Endothelial cell of umbilical vein (primary cell): ENCODE data around the gene DRC1. TPM values are rescaled to one million over a fixed set of nuclear protein-coding genes. Genes with fewer than 3 reads are reported as not detected.

Experiments
- BruUV-seq: library from RNA; stranded (reverse); fragments of 400-500 nt; replicated peaks from 2 replicates; lab custom pipeline; 2021; lab: Mats Ljungman, UMichigan
- CTCF ChIA-PET: fragments of 300-600, 350-600 bp; sonication (Branson Sonifier 250); formaldehyde crosslinking; loops from one replicate; lab custom pipeline; 2021; ENCODE audit warnings: antibody characterized with exemption, inconsistent platforms; lab: Charles Lee
- POLR2A ChIA-PET: fragments of 300-600, 350-600 bp; sonication (Branson Sonifier 250); formaldehyde crosslinking; loops from one replicate; lab custom pipeline; 2021; ENCODE audit warnings: antibody characterized with exemption, inconsistent platforms; lab: Charles Lee
- DNase-seq: peaks from one replicate; pipeline ENCODE4 v3.0.0-alpha.2; 2011; ENCODE audit warnings: low read depth, low spot score
- FAIRE-seq: peaks from 2 replicates; lab custom pipeline; 2011; peaks lifted over from hg19 to GRCh38; lab: Jason Lieb, UNC
- H2AFZ ChIP-seq: 2 replicates; pipeline ENCODE4 v1.6.0; 2012; ENCODE audit warnings: low read depth, low read length, control low read depth, inconsistent platforms
- H3K27ac ChIP-seq: 2 replicates; pipeline ENCODE4 v1.5.1; 2011; ENCODE audit warnings: low read depth, mild to moderate bottlenecking, control low read depth, low read length, moderate library complexity; ENCODE audit not compliant: insufficient read depth
- H3K27me3 ChIP-seq, 2 experiments: 2 replicates each; pipeline versions ENCODE4 v1.6.0 to v1.6.1; 2011; ENCODE audit warnings: low read length in 2 of 2, mixed read lengths in 1 of 2; ENCODE audit not compliant: control insufficient read depth in 2 of 2, insufficient read depth in 2 of 2
- H3K36me3 ChIP-seq, 2 experiments: 2 replicates in 1 of 2; 3 replicates in 1 of 2; pipeline ENCODE4 v1.5.1; 2011; ENCODE audit warnings: low read length in 2 of 2, mild to moderate bottlenecking in 1 of 2, moderate library complexity in 1 of 2; ENCODE audit not compliant: control insufficient read depth in 2 of 2, insufficient read depth in 2 of 2; ENCODE audit errors: extremely low read depth in 1 of 2
- H3K4me1 ChIP-seq: 3 replicates; pipeline ENCODE4 v1.5.1; 2011; ENCODE audit warnings: mild to moderate bottlenecking, low read length; ENCODE audit not compliant: control insufficient read depth, insufficient read depth; ENCODE audit errors: extremely low read depth
- H3K4me2 ChIP-seq: 2 replicates; pipeline ENCODE4 v1.6.1; 2011; ENCODE audit warnings: low read length, control low read depth, mixed read lengths; ENCODE audit not compliant: insufficient read depth
- H3K4me3 ChIP-seq, 3 experiments: fragments of 200-600 bp in 1 of 3; sonication (generic), shearing (Covaris generic) in 1 of 3; replicated peaks in 1 of 3; 2 replicates each; pipeline ENCODE4 v1.5.1; 2011 to 2016; ENCODE audit warnings: control low read depth in 3 of 3, low read length in 3 of 3, mild to moderate bottlenecking in 2 of 3, inconsistent platforms in 1 of 3, low read depth in 1 of 3, moderate library complexity in 1 of 3; ENCODE audit not compliant: insufficient read depth in 1 of 3
- H3K79me2 ChIP-seq: 2 replicates; pipeline ENCODE4 v1.6.0; 2012; ENCODE audit warnings: low read length, inconsistent platforms; ENCODE audit not compliant: control insufficient read depth, insufficient read depth
- H3K9ac ChIP-seq: replicated peaks from 2 replicates; pipeline ENCODE3; 2011; ENCODE audit warnings: low read length, control low read depth; ENCODE audit not compliant: insufficient read depth; ENCODE audit errors: extremely low read depth
- H3K9me1 ChIP-seq: replicated peaks from 3 replicates; pipeline ENCODE4 v1.6.0; 2011; ENCODE audit warnings: mild to moderate bottlenecking, low read length; ENCODE audit not compliant: control insufficient read depth, insufficient read depth; ENCODE audit errors: extremely low read depth
- H3K9me3 ChIP-seq: replicated peaks from 2 replicates; pipeline ENCODE4 v1.5.1; 2012; ENCODE audit warnings: low read length, inconsistent platforms; ENCODE audit not compliant: control insufficient read depth, insufficient read depth
- H4K20me1 ChIP-seq: replicated peaks from 2 replicates; pipeline ENCODE3; 2011; ENCODE audit warnings: mild to moderate bottlenecking, low read length; ENCODE audit not compliant: control insufficient read depth, insufficient read depth; ENCODE audit errors: extremely low read depth
- EZH2 ChIP-seq: IDR thresholded peaks from 2 replicates; pipeline ENCODE4 v1.6.1; 2012; ENCODE audit warnings: borderline replicate concordance, low read depth, mild to moderate bottlenecking, moderate library complexity, low read length, inconsistent platforms; ENCODE audit not compliant: severe bottlenecking
- FOS ChIP-seq: IDR thresholded peaks from 2 replicates; pipeline ENCODE4 v1.6.1; 2011; ENCODE audit warnings: mild to moderate bottlenecking, low read length, moderate library complexity, borderline replicate concordance; ENCODE audit not compliant: insufficient read depth
- GATA2 ChIP-seq: IDR thresholded peaks from 2 replicates; pipeline ENCODE4 v1.7.0; 2011; ENCODE audit warnings: low read depth, mild to moderate bottlenecking, moderate library complexity, mixed read lengths, low read length; ENCODE audit not compliant: insufficient read length, insufficient read depth
- JUN ChIP-seq: IDR thresholded peaks from 2 replicates; pipeline ENCODE4 v1.6.1; 2011; ENCODE audit warnings: borderline replicate concordance, low read depth; ENCODE audit not compliant: insufficient read length, insufficient read depth
- MYC ChIP-seq: IDR thresholded peaks from one replicate; pipeline ENCODE4 v1.6.1; 2011; ENCODE audit warnings: mild to moderate bottlenecking, low read depth, low read length
- POLR2A ChIP-seq: IDR thresholded peaks from 2 replicates; pipeline ENCODE4 v1.6.1; 2012; ENCODE audit warnings: low read depth, mild to moderate bottlenecking, control low read depth, low read length
- POLR2AphosphoS5 ChIP-seq: IDR thresholded peaks from 2 replicates; pipeline ENCODE4 v1.6.1; 2012; ENCODE audit warnings: low read depth, mild to moderate bottlenecking, control low read depth, low read length, moderate library complexity; ENCODE audit not compliant: insufficient read depth
- dilution Hi-C: fragments of 300-500 bp; cut with MboI; formaldehyde crosslinking; loops from one replicate; pipeline ENCODE4 v1.15.0; 2019; ENCODE audit warnings: low sequenced_read_pairs; ENCODE audit not compliant: extremely low pct_ligation_motif_present
- intact Hi-C: fragments of 100-400 bp; cut with micrococcal nuclease; formaldehyde crosslinking; loops from one replicate; pipeline ENCODE4 v1.10.0; 2022
- polyA plus RNA-seq, 4 experiments: library from polyadenylated mRNA; depleted of rRNA in 3 of 4; stranded (reverse) in 3 of 4; unstranded in 1 of 4; fragments of >200 nt; gene quantifications; 2 replicates each; pipeline versions ENCODE4 v1.2.1 to v1.2.3, GENCODE V29; 2011 to 2012; ENCODE audit warnings: missing spikeins in 1 of 4
- total RNA-seq: library from RNA; stranded (reverse); gene quantifications from 2 replicates; pipeline ENCODE4 v1.2.3, GENCODE V29; 2021
- TF ChIP-seq, protein P1 (sequence below), 2 donors: IDR thresholded peaks; 1 replicate in 1 of 2; 2 replicates in 1 of 2; pipeline ENCODE4 v1.5.1; 2011; ENCODE audit warnings: low read length in 2 of 2, mild to moderate bottlenecking in 2 of 2, moderate library complexity in 2 of 2, control low read depth in 1 of 2, inconsistent platforms in 1 of 2, low read depth in 1 of 2; ENCODE audit not compliant: insufficient read depth in 1 of 2; ENCODE audit errors: extremely low read depth in 1 of 2
- TF ChIP-seq, protein P2 (sequence below): IDR thresholded peaks from 2 replicates; pipeline ENCODE4 v1.6.1; 2011; ENCODE audit not compliant: insufficient read depth, insufficient read length

DRC1 gene
- total and polyA plus RNA-seq, 2 donors (not counting 3 experiments of a cell fraction or from before 2014, with no cell fraction given) = 0.44 TPM; not detected in 1

DNA sequence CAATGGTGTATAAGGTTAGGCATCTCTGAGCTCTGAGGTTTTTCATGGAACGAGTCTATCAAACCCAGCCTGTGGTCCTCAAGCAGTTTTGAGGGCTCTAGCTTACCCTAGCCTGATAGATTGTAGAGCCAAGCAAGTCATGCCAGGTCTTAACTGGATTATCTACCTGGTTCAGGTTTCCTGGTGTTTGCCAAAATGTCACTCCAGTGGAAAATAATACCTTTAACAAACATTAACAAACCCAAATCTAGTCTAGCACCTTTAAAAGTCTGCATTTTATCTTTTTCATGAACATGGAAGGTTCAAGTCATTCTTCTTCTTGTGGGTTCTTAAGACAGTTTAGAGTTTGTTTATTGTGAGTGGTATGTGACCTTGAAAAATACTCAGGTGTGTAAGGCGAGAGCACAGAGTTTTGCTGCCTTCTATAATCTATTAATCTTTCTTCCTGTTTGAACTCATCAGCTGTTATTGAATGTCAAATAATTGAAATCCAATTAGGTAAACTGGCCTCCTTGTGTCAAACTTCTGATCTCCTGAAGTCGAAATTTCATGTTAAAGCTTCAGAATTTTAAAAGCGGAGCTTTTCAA lies 41.7 kb upstream of the DRC1 start:
- peaks cover 79% of the 10 kb centered on the region for H3K79me2 ChIP-seq
- H3K27ac ChIP-seq = no peak overlapping the region
- H3K36me3 ChIP-seq = no peaks in the 10 kb centered on the region
- no peaks in the 10 kb centered on the region for H3K9me3 ChIP-seq
- no peaks in the 10 kb centered on the region for H4K20me1 ChIP-seq
- CTCF ChIA-PET = no interaction called here
- FAIRE-seq (no peak), DNase-seq (no peak)
- dilution Hi-C loops = no loop called here
- BruUV-seq = no TSS peak
- H3K4me1 ChIP-seq = no peaks in the 10 kb centered on the region
- no peak overlapping the region for H3K9ac ChIP-seq
- H2AFZ ChIP-seq = no peak overlapping the region
- H3K27me3 ChIP-seq = no peaks in the 10 kb centered on the region
- H3K9me1 ChIP-seq = no peaks in the 10 kb centered on the region
- no peak overlapping the region for H3K4me3 ChIP-seq
- POLR2A ChIA-PET = no interaction called here
- TF ChIP-seq, protein P1, sequence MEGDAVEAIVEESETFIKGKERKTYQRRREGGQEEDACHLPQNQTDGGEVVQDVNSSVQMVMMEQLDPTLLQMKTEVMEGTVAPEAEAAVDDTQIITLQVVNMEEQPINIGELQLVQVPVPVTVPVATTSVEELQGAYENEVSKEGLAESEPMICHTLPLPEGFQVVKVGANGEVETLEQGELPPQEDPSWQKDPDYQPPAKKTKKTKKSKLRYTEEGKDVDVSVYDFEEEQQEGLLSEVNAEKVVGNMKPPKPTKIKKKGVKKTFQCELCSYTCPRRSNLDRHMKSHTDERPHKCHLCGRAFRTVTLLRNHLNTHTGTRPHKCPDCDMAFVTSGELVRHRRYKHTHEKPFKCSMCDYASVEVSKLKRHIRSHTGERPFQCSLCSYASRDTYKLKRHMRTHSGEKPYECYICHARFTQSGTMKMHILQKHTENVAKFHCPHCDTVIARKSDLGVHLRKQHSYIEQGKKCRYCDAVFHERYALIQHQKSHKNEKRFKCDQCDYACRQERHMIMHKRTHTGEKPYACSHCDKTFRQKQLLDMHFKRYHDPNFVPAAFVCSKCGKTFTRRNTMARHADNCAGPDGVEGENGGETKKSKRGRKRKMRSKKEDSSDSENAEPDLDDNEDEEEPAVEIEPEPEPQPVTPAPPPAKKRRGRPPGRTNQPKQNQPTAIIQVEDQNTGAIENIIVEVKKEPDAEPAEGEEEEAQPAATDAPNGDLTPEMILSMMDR (IDR thresholded peaks at IDR 0.05; ENCODE audit: extremely low read depth in 1 of 2, insufficient read depth in 1 of 2, low read depth in 1 of 2, low read length in 2 of 2) = no peak
- no peak for TF ChIP-seq EZH2
- TF ChIP-seq MYC = no peak
- TF ChIP-seq FOS = no peak
- TF ChIP-seq, protein P2, sequence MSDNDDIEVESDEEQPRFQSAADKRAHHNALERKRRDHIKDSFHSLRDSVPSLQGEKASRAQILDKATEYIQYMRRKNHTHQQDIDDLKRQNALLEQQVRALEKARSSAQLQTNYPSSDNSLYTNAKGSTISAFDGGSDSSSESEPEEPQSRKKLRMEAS = no peak
- TF ChIP-seq POLR2AphosphoS5 = no peak
- TF ChIP-seq POLR2A = no peak
- no peak for TF ChIP-seq JUN
- TF ChIP-seq GATA2 = no peak
- intact Hi-C loops = no loop called here
- no peak overlapping the region for H3K4me2 ChIP-seq
